Measurements from ENCODE around the gene TSPO2.

Gene TSPO2

DNA sequence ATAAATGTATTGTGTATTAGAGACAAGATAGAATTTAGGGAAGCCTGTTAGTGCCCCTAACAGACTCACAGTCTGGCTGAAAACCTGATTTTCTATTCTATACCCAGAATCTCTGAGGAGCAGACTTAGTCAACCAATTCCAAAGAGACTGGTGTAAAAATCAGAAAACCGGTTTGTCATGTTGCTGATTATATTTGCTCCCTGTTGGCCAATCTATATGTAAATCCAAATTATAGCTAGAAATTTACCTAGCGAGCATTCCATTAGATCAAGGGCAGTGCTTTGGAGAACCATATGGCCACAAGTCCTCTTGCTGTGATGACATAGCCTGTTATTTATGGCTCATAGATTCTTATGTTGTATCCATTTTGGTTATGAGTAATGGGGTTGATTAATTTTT is 35.3 kb downstream of the TSPO2 start:
- FAIRE-seq = no peak

DNA sequence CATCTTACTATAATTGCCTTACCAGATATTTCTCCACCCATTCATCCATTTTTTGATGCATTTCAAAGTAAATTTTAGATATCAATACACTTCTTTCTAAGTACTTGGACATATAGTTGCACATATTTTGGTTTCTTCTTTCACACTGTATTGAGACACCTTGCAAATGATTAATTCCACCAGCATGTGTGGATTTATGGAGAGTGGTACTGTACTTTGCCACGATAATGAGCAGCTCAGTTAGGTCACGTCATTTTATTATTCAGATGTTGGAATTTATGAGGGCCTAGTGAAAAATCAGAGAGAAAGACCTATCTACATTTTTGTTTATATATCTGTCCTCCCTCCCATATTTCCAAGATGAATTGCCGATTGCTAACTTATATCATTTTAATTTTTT is 35.8 kb downstream of the TSPO2 start:
- FAIRE-seq = no peak

DNA sequence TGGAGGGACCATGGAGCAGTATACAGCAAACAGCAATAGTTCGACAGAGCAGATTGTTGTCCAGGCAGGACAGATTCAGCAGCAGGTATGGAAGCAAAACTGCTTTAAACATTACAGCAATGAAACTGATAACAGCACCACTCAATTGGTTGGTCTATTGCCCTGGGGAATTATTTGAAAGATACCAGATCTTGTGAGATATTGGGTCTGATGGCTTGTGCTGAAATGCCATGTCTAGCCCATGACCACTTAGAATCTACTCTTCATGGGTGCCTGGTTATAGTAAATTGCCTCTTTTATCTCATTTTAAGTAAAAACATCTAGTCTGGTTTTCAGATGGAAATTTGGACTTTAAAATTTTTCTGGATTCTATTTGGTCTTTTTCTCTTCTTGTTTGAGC is 36.8 kb downstream of the TSPO2 start:
- FAIRE-seq = no peak

DNA sequence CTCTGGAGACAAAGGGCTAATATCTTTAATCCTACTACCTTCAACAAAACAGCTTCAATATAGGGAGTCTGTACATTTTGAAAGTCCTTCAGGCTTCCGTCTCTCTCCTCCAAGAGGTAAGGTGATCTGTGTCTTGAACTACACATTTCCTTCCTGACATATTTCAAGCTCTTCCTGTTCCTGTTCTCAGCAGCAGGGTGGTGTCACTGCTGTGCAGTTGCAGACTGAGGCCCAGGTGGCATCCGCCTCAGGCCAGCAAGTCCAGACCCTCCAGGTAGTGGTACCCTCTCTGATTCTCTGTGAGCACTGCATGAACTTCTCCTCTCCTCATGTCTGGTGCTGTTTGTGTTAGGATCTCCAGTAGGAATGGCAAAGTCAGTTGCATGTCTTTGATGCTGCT is 38.4 kb downstream of the TSPO2 start:
- FAIRE-seq = no peak

DNA sequence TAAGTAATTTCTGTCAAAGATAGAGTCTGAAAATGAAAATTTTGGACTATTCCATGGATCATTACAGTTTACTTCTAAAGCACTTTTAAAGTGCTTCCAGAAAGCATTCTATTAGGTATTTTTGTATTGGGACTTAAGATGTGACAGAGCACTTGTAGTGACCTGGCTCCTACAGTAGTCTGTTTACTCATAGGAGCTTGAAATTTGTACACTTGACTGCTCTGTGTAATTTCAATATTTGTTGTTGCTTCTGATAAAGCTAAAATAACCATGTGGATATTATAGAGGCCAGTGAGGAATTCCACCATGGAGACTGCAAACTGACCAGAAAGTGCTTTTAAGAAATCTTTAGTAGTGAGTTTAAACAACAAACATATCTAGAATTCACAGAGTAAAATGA is 40.8 kb downstream of the TSPO2 start:
- FAIRE-seq = no peak

DNA sequence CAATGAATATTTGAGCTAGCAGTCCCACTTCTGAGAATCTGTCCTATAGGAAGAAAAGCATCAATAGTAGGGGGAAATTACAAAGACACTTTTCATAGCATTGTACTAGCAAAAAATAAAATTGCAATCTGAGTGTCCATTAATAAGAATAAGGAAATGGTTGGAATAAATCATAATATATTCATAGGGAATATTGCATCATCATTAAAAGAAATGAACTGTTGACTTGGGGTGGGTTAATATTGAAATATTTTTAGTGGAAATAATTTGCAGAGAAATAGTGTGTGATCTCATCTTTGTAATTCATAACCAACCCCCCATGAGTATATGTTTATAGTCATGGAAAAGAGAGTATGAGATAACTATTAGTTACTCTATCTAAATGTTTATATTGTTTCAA is 42.9 kb downstream of the TSPO2 start:
- FAIRE-seq = no peak

DNA sequence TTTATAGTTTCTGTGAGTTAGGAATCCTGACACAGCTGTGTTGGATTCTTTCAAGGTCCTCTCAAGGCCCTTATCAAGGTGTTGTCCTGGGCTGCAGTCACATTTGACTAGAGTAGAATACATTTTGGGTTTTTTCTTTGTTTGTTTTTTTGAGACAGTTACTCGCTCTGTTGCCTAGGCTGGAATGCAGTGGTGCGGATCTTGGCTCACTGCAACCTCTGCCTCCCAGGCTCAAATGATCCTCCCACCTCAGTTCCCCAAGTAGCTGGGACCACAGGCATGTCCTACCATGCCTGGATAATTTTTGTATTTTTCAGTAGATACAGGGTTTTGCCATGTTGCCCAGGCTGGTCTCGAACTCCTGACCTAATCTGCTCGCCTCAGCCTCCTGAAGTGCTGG is 46.2 kb downstream of the TSPO2 start:
- no peak for FAIRE-seq

DNA sequence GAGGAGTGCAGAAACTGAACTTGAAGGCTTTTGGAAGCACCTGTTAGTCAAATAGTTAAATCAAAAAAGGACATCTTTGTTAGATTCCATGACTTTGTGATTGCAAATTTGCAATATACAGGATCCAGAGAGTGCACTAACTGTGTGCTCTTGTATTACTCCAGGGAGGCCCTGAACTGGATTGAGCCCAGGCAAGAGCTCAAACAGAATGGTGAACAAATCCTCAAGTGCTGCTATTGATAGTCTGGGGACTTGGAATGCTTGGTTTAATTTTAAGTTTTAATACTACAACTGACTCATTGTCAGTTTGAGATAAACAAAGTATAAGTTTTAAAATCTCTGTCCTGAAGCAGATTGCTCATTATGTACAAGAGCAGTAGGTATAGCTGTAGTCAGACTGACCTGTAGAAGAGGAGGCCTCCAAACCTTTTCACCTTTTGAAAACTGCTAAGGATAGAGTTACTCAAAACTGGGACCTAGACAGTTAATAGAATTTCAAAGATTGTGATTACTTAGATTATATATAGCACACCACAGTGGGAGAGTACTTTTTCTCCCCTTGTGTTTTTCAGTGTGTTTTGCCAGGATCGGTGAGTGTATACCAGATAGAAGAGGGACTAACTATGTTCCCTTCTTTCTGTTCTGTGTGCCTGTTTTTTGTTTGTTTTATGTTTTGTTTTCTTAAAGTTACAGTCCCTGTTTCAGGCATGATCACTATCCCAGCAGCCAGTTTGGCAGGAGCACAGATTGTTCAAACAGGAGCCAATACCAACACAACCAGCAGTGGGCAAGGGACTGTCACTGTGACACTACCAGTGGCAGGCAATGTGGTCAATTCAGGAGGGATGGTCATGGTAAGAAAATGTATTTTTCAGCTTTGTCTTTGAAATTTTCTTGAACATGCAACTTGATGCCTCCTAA is 48.8 kb downstream of the TSPO2 start:
- no peak for FAIRE-seq

DNA sequence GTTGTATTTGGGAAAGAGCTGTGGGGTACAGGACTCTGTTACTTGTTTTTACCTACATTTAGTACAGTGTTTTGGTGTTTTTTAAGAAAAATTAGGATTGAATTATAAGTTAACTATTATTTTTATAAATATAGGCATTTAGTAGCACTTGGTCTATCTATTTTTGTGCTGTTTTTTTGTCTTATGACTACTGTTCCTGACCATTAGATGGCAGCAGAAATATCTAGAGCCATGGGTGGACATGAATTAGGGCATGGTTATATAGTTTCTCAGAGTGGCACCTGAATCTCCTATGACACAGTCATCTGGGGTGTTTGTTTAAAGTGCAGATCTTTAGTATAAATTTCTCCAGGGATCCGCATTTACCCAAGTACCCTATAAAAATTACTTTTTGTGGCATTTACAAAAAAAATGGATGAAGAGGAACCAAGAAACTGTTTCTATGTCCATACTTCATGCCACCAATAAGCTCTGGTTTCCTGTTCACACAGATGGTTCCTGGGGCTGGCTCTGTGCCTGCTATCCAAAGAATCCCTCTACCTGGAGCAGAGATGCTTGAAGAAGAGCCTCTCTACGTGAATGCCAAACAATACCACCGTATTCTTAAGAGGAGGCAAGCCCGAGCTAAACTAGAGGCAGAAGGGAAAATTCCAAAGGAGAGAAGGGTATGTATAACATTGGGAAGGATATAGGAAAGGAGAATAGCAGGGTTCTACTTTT is 50.3 kb downstream of the TSPO2 start:
- peak; percentile 87 for FAIRE-seq

DNA sequence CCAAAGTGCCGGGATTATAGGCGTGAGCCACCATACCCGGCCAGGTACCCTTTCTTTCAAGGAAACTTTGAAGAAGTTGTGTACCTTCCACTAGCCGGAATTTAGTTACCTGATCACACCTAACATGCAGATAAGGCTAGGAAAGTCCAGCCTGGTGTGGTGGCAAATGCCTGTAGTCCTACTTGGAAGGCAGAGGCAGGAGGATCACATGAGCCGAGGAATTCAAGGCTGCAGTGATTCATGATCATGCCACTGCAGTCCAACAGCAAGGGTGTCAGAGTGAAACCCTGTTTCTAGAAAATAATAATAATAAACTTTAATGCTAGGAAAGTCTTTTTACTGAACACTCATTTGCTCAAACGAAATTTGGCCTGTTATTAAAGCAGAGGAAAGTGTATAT is 51.5 kb downstream of the TSPO2 start:
- FAIRE-seq = no peak
